Retinal pigment epithelial cell (primary cell): ENCODE data around the gene ERC1.

ENCODE experiments used
- DNase-seq: peaks from one replicate; pipeline ENCODE4 v3.0.0-alpha.2; 2010; ENCODE audit warnings: low read depth
- H3K4me3 ChIP-seq: 2 replicates; pipeline ENCODE4 v1.5.1; 2011; ENCODE audit warnings: mild to moderate bottlenecking, low read length, control low read depth, moderate library complexity
- TF ChIP-seq, protein P1 (sequence below): conservative IDR thresholded peaks from 2 replicates; pipeline ENCODE4 v1.5.1; 2011; ENCODE audit warnings: low read depth, low read length, control low read depth, inconsistent platforms

ERC1 gene

DNA sequence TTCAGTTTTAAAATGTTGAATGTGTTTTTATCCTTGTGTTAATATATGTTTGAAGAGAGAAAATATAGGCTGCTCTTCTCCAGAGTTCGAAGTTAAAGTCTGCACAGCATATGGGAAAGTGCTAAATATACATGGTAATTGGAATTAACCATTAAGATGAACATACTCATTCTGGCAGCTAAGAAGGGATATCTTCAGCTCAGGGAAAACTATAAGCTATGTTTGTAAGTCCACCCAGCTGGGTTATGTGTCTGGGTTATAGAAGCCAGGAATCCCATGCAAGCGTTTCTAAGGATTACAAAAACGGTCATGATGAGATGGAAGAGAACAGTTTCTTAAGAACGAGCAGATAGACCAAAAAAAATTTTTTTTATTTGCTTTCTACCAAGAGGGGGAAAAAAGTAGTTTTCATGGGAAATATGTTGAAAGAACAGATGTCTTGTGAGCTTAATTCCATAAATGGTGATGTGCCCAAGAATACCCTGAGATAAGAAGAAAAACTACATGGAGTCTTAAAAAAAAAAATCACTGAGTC lies 404.5 kb downstream of the ERC1 start:
- H3K4me3 ChIP-seq = no peak overlapping the region
- TF ChIP-seq, protein P1, sequence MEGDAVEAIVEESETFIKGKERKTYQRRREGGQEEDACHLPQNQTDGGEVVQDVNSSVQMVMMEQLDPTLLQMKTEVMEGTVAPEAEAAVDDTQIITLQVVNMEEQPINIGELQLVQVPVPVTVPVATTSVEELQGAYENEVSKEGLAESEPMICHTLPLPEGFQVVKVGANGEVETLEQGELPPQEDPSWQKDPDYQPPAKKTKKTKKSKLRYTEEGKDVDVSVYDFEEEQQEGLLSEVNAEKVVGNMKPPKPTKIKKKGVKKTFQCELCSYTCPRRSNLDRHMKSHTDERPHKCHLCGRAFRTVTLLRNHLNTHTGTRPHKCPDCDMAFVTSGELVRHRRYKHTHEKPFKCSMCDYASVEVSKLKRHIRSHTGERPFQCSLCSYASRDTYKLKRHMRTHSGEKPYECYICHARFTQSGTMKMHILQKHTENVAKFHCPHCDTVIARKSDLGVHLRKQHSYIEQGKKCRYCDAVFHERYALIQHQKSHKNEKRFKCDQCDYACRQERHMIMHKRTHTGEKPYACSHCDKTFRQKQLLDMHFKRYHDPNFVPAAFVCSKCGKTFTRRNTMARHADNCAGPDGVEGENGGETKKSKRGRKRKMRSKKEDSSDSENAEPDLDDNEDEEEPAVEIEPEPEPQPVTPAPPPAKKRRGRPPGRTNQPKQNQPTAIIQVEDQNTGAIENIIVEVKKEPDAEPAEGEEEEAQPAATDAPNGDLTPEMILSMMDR = no peak
- no peak for DNase-seq

DNA sequence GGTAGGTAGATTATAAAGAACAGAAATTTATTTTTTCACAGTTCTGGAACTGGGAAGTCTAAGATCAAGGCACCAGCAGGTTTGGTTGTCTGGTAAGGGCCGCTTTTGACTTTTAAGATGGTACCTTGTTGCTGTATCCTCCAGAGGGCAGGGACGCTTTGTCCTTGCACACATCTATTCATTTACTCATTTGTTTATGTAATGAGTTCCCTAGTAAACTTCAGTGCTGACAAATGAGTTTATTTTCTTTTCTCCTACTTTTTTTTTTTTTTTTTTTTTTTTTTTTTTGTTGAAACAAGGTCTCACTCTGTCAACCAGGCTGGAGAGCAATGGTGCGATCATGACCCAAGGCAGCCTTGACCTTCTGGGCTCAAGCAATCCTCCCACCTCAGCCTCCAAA lies 407.6 kb downstream of the ERC1 start:
- TF ChIP-seq, protein P1 = no peak
- DNase-seq = no peak
- H3K4me3 ChIP-seq = no peak overlapping the region

DNA sequence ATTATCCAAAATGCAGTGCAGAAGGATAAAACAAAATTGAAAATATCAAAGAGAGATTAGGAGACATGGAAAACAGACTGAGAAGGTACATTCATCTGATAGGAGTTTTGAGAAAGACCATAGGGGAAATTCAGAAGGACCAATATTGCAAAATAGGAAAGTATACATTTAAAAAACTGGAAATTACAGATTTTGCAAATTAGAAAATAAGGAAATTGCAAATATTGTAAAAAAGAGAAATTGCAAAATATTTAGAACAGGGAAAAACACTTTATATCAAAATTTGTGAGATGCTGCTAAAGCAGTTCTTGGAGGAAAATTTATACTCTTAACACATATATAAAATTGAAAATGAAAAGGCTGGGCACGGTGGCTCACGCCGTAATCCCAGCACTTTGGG lies 410.9 kb downstream of the ERC1 start:
- TF ChIP-seq, protein P1 = no peak
- no peak for DNase-seq

DNA sequence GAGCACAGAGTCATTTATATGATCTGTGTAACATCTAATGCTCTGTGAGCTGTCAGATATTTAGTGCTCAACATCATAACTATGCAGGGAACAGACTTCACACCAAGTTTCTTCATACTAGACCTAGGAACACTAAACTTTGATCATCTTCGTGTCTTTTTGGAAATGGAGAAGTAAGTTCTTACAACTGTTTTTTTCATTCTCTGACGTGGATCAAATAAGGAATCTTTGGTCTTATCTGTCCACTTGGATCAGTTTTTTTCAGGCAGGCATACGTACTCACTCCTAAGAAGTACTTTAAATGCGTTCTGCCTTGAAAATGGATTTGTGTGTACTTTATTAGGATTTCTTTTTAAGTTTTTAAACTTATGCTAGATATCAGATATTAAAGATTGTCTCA lies 412.4 kb downstream of the ERC1 start:
- TF ChIP-seq, protein P1 = no peak
- DNase-seq = no peak

More for the DNA sequence above, 410.9 kb downstream of the ERC1 start:
- no peak overlapping the region for H3K4me3 ChIP-seq

DNA sequence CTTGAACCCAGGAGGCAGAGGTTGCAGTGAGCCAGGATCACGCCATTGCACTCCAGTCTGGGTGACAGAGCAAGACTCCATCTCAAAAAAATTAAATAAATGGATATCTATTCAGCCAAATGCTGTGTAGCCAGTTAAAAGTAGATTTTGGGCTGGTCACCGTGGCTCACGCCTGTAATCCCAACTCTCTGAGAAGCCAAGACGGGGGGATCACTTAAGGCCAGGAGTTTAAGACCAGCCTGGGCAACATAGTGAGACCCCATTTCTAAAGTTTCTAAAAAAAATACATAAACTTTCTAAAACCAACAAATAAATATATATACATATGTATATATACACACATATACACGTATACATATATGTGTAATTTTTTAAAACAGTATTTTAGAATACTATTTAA lies 414.6 kb downstream of the ERC1 start:
- TF ChIP-seq, protein P1 = no peak
- H3K4me3 ChIP-seq = no peak overlapping the region
- DNase-seq = no peak

More for the DNA sequence above, 412.4 kb downstream of the ERC1 start:
- H3K4me3 ChIP-seq = no peak overlapping the region

DNA sequence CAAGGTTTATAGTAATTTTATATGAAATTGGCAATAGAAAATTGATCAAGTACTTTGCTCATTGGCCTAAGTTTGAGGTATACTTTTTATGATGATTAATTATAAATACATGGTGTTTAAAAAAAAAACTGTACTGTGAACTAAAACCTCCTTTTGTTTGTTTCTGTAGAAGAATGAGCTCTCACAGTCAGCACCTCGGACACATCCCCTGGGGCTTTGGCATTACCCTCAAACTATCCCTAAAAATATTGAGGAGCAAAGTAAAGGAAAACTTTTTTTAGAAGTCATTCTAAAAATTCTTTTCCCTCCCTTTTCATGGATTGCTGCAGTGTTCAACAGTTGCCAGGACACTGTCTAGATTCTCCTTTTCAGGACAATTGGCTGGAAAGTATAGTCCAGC lies 419.8 kb downstream of the ERC1 start:
- TF ChIP-seq, protein P1 = no peak
- DNase-seq = no peak
- no peak overlapping the region for H3K4me3 ChIP-seq

DNA sequence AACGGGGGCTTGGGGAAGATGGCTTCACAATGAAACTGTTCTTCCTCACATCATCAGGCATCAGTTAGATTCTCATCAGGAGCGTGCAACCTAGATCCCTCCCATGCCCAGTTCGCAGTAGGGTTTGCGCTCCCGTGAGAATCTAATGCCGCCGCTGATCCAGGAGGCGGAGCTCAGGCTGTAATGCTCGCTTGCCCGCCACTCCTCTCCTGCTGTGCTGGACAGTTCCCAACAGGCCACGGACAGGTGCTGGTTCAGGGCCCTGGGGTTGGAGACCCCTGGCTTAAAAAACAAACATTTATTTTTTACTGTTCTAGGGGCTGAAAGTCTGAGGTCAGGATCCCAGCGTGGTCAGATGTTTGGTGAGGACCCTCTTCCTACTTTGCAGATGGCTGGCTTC lies 422.9 kb downstream of the ERC1 start:
- TF ChIP-seq, protein P1 = no peak
- DNase-seq = no peak
- H3K4me3 ChIP-seq = no peak overlapping the region
